HCT116 (cell line): ENCODE measurements around the gene CACNB2. TPM values are rescaled to one million over a fixed set of nuclear protein-coding genes. Genes with fewer than 3 reads are reported as not detected.

ENCODE experiments used
- ATAC-seq: fragments of 200-7000 bp; cut with Tn5 transposase; 2 replicates; pipeline ENCODE4 v1.9.1; 2020; ENCODE audit warnings: mild to moderate bottlenecking, moderate library complexity
- BruUV-seq: library from RNA; stranded (reverse); fragments of 400-500 nt; replicated peaks from 2 replicates; lab custom pipeline; 2021; lab: Mats Ljungman, UMichigan
- CTCF ChIA-PET: fragments of 300-600 bp; sonication (Branson Sonifier 250); formaldehyde crosslinking; loops from one replicate; lab custom pipeline; 2021; ENCODE audit warnings: antibody characterized with exemption; lab: Charles Lee
- POLR2A ChIA-PET: fragments of 300-600, 350-600 bp; sonication (Branson Sonifier 250); formaldehyde crosslinking; loops from one replicate; lab custom pipeline; 2021; ENCODE audit warnings: antibody characterized with exemption; lab: Charles Lee
- RAD21 ChIA-PET, 2 experiments: fragments of 300-600 bp; sonication (Branson Sonifier 250); formaldehyde crosslinking; loops; one replicate each; lab custom pipeline; 2023; ENCODE audit warnings: low total read pairs in 2 of 2; ENCODE audit not compliant: uncharacterized antibody in 2 of 2, unreplicated experiment in 2 of 2, low non-redundant PET in 1 of 2; lab: Charles Lee
- DNase-seq: peaks from one replicate; pipeline ENCODE4 v3.0.0-alpha.2; 2010; ENCODE audit warnings: low read depth, low spot score
- H2AFZ ChIP-seq: fragments of 200-600 bp; shearing (Covaris generic), sonication (generic); 2 replicates; pipeline ENCODE4 v1.6.1; 2017; ENCODE audit warnings: low read depth, mixed run types, mixed read lengths, antibody characterized with exemption, low read length; ENCODE audit not compliant: poor library complexity, severe bottlenecking
- H3K27ac ChIP-seq: 2 replicates; pipeline ENCODE4 v1.5.1; 2012; ENCODE audit warnings: low read depth, low read length
- H3K27me3 ChIP-seq: fragments of 200-600 bp; sonication (generic); 2 replicates; pipeline ENCODE4 v1.6.1; 2016; ENCODE audit warnings: mixed run types, low read length, mixed read lengths; ENCODE audit not compliant: insufficient read depth
- H3K36me3 ChIP-seq, 2 experiments: fragments of 200-500 bp in 1 of 2; fragments of 200-600 bp in 1 of 2; sonication (Bioruptor generic) in 1 of 2; sonication (generic) in 1 of 2; 2 replicates each; pipeline versions ENCODE4 v1.5.1 to v1.6.1; 2014 to 2016; ENCODE audit warnings: low read length in 2 of 2, inconsistent platforms in 1 of 2, mixed read lengths in 1 of 2, mixed run types in 1 of 2; ENCODE audit not compliant: insufficient read depth in 2 of 2, control insufficient read depth in 1 of 2
- H3K4me1 ChIP-seq, 2 experiments: fragments of 200-600 bp in 1 of 2; sonication (generic) in 1 of 2; 2 replicates each; pipeline versions ENCODE4 v1.5.1 to v1.6.1; 2012 to 2017; ENCODE audit warnings: low read length in 2 of 2, inconsistent platforms in 1 of 2, mild to moderate bottlenecking in 1 of 2, mixed read lengths in 1 of 2, mixed run types in 1 of 2, moderate library complexity in 1 of 2; ENCODE audit not compliant: insufficient read depth in 2 of 2, control insufficient read depth in 1 of 2
- H3K4me2 ChIP-seq: fragments of 200-600 bp; sonication (generic); 2 replicates; pipeline ENCODE4 v1.6.1; 2017; ENCODE audit warnings: mixed run types, low read length, mixed read lengths
- H3K4me3 ChIP-seq, 2 experiments: fragments of 200-600 bp in 1 of 2; sonication (generic) in 1 of 2; replicated peaks in 1 of 2; 2 replicates each; pipeline ENCODE4 v1.5.1; 2011 to 2016; ENCODE audit warnings: low read length in 2 of 2, control low read depth in 1 of 2, low read depth in 1 of 2, mild to moderate bottlenecking in 1 of 2, mixed read lengths in 1 of 2, mixed run types in 1 of 2
- H3K79me2 ChIP-seq: fragments of 200-600 bp; sonication (generic); 2 replicates; pipeline ENCODE4 v1.6.1; 2017; ENCODE audit warnings: mild to moderate bottlenecking, mixed run types, low read length, moderate library complexity, mixed read lengths; ENCODE audit not compliant: insufficient read depth
- H3K9ac ChIP-seq: fragments of 200-600 bp; sonication (generic); 2 replicates; pipeline ENCODE4 v1.6.1; 2016; ENCODE audit warnings: low read length, mixed read lengths
- H3K9me2 ChIP-seq: fragments of 200-600 bp; sonication (generic), shearing (Covaris generic); 2 replicates; pipeline ENCODE4 v1.6.1; 2017; ENCODE audit warnings: mixed run types, mild to moderate bottlenecking, moderate library complexity; ENCODE audit not compliant: insufficient read depth
- H3K9me3 ChIP-seq, 2 experiments: fragments of 200-500 bp in 1 of 2; fragments of 200-600 bp in 1 of 2; sonication (Bioruptor generic) in 1 of 2; sonication (generic) in 1 of 2; 2 replicates each; pipeline ENCODE4 v1.6.1; 2014 to 2017; ENCODE audit warnings: low read length in 2 of 2, mixed read lengths in 2 of 2, inconsistent platforms in 1 of 2, low read depth in 1 of 2, mild to moderate bottlenecking in 1 of 2, mixed run types in 1 of 2, moderate library complexity in 1 of 2; ENCODE audit not compliant: control insufficient read depth in 1 of 2, insufficient read depth in 1 of 2
- H4K20me1 ChIP-seq: fragments of 200-600 bp; sonication (generic), shearing (Covaris generic); 2 replicates; pipeline ENCODE4 v1.6.1; 2017; ENCODE audit warnings: mixed run types, mild to moderate bottlenecking, moderate library complexity; ENCODE audit not compliant: insufficient read depth
- CTCF ChIP-seq, 3 experiments: fragments of 200-600 bp in 1 of 3; sonication (generic) in 1 of 3; IDR thresholded peaks in 2 of 3; conservative IDR thresholded peaks in 1 of 3; 2 replicates each; pipeline ENCODE4 v1.5.1; 2012 to 2017; ENCODE audit warnings: low read depth in 2 of 3, low read length in 2 of 3, antibody characterized with exemption in 1 of 3, borderline replicate concordance in 1 of 3, control low read depth in 1 of 3, mild to moderate bottlenecking in 1 of 3, mixed read lengths in 1 of 3, mixed run types in 1 of 3, moderate library complexity in 1 of 3; ENCODE audit not compliant: insufficient read depth in 1 of 3
- ELF1 ChIP-seq: IDR thresholded peaks from 2 replicates; pipeline ENCODE4 v1.6.1; 2012; ENCODE audit warnings: low read depth, borderline replicate concordance
- EZH2phosphoT487 ChIP-seq: fragments of 200-600 bp; IDR thresholded peaks from 2 replicates; pipeline ENCODE4 v1.6.1; 2018; ENCODE audit warnings: antibody characterized with exemption, borderline replicate concordance
- JUND ChIP-seq: IDR thresholded peaks from 2 replicates; pipeline ENCODE4 v1.6.1; 2012
- RAD21 ChIP-seq: IDR thresholded peaks from 2 replicates; pipeline ENCODE4 v1.6.1; 2012; ENCODE audit warnings: low read depth, mild to moderate bottlenecking
- REST ChIP-seq: IDR thresholded peaks from 2 replicates; pipeline ENCODE4 v1.6.1; 2012; ENCODE audit warnings: low read depth
- SIN3A ChIP-seq: IDR thresholded peaks from 2 replicates; pipeline ENCODE4 v1.6.1; 2012; ENCODE audit warnings: low read depth
- SP1 ChIP-seq: IDR thresholded peaks from 2 replicates; pipeline ENCODE4 v1.6.1; 2012; ENCODE audit warnings: low read depth
- SRF ChIP-seq: IDR thresholded peaks from 2 replicates; pipeline ENCODE4 v1.6.1; 2012; ENCODE audit warnings: low read depth
- ZFX ChIP-seq: fragments of 450-650 bp; IDR thresholded peaks from 2 replicates; pipeline ENCODE4 v1.6.1; 2017
- intact Hi-C: fragments of 100-400 bp; cut with micrococcal nuclease; formaldehyde crosslinking; loops from 2 replicates; pipeline ENCODE4 v1.10.0; 2022
- total RNA-seq: library from RNA; stranded (reverse); gene quantifications from one replicate; pipeline ENCODE4 v1.2.1, GENCODE V29; 2021; ENCODE audit not compliant: unreplicated experiment
- TF ChIP-seq, protein P1 (sequence below): IDR thresholded peaks from 2 replicates; pipeline ENCODE4 v1.6.1; 2011; ENCODE audit warnings: mild to moderate bottlenecking, low read length, moderate library complexity; ENCODE audit not compliant: insufficient replicate concordance; ENCODE audit errors: extremely low read depth

The CACNB2 gene
- total RNA-seq, 1 experiment from 2014 or later: 0.71 TPM

- TF ChIP-seq SIN3A: no peak
- no peak for TF ChIP-seq CTCF (IDR thresholded peaks at IDR 0.05 in 2 of 3, conservative IDR thresholded peaks at IDR 0.05 in 1 of 3; ENCODE audit: borderline replicate concordance in 1 of 3, insufficient read depth in 1 of 3, low read depth in 2 of 3, low read length in 2 of 3)
- TF ChIP-seq RAD21: no peak
- TF ChIP-seq ZFX: no peak
- TF ChIP-seq EZH2phosphoT487: no peak
- no peak for TF ChIP-seq REST
- TF ChIP-seq SRF: no peak
- TF ChIP-seq ELF1: no peak
- TF ChIP-seq, protein P1, sequence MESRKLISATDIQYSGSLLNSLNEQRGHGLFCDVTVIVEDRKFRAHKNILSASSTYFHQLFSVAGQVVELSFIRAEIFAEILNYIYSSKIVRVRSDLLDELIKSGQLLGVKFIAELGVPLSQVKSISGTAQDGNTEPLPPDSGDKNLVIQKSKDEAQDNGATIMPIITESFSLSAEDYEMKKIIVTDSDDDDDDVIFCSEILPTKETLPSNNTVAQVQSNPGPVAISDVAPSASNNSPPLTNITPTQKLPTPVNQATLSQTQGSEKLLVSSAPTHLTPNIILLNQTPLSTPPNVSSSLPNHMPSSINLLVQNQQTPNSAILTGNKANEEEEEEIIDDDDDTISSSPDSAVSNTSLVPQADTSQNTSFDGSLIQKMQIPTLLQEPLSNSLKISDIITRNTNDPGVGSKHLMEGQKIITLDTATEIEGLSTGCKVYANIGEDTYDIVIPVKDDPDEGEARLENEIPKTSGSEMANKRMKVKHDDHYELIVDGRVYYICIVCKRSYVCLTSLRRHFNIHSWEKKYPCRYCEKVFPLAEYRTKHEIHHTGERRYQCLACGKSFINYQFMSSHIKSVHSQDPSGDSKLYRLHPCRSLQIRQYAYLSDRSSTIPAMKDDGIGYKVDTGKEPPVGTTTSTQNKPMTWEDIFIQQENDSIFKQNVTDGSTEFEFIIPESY: no peak
- no peak for TF ChIP-seq SP1
- TF ChIP-seq JUND: no peak
- Histone ChIP-seq H3K4me2 (no peak overlapping the region), H3K4me1 (no peaks in the 10 kb centered on the region), H2AFZ (no peak overlapping the region), H3K9ac (no peak overlapping the region), H3K9me3 (peaks cover 0 to 3% of the 10 kb centered on the region in 2 experiments; a peak in 1 of 4 replicates), H3K79me2 (no peaks in the 10 kb centered on the region), H3K9me2 (no peaks in the 10 kb centered on the region), H3K4me3 (no peak overlapping the region), H3K36me3 (no peaks in the 10 kb centered on the region; a peak in 1 of 4 replicates), H3K27ac (no peak overlapping the region), H4K20me1 (no peaks in the 10 kb centered on the region), H3K27me3 (no peaks in the 10 kb centered on the region)
- CTCF ChIA-PET: no interaction called here
- intact Hi-C loops: no loop called here
- no TSS peak for BruUV-seq
- no peak for ATAC-seq
- DNase-seq: no peak
- RAD21 ChIA-PET: no interaction called here
- POLR2A ChIA-PET: no interaction called here
These were observed 442.6 kb downstream of the CACNB2 start for GRCh38 chr10:18582803-18583202.
